Karpas-422 (cell line): ENCODE results near the gene NCOA4. TPM values are rescaled to one million over a fixed set of nuclear protein-coding genes. Genes with fewer than 3 reads are reported as not detected.
A peak's percentile ranks its signal among the peaks of the same experiment; 100 is the strongest.
"Not testable (repeated sequence)": the region's sequence is repeated elsewhere in the genome, so short reads cannot be mapped to it uniquely, and the experiment has no call there.

Experiments
- DNase-seq: peaks from one replicate; pipeline ENCODE4 v3.0.0-alpha.2; 2015
- H2AFZ ChIP-seq: fragments of 200-600 bp; sonication (generic); 2 replicates; pipeline ENCODE4 v1.6.1; 2014; ENCODE audit warnings: antibody characterized with exemption, low read length, mixed read lengths
- H3K27ac ChIP-seq: fragments of 200-600 bp; sonication (generic); 2 replicates; pipeline ENCODE4 v1.5.1; 2014; ENCODE audit warnings: mild to moderate bottlenecking, low read length, moderate library complexity
- H3K27me3 ChIP-seq: fragments of 200-600 bp; sonication (generic); 2 replicates; pipeline ENCODE4 v1.6.1; 2014; ENCODE audit warnings: low read length, mixed read lengths
- H3K36me3 ChIP-seq: fragments of 200-600 bp; sonication (generic); 2 replicates; pipeline ENCODE4 v1.6.1; 2014; ENCODE audit warnings: low read length, mixed read lengths; ENCODE audit not compliant: insufficient read depth
- H3K4me1 ChIP-seq: fragments of 200-600 bp; sonication (generic); 2 replicates; pipeline ENCODE4 v1.6.1; 2014; ENCODE audit warnings: mild to moderate bottlenecking, low read length, mixed read lengths
- H3K4me2 ChIP-seq: fragments of 200-600 bp; sonication (generic); 2 replicates; pipeline ENCODE4 v1.6.1; 2014; ENCODE audit warnings: low read length, low read depth, mild to moderate bottlenecking; ENCODE audit not compliant: poor library complexity, severe bottlenecking
- H3K4me3 ChIP-seq: fragments of 200-600 bp; sonication (generic); 2 replicates; pipeline ENCODE4 v1.5.1; 2014; ENCODE audit warnings: mild to moderate bottlenecking, antibody characterized with exemption, low read length, mixed read lengths
- H3K79me2 ChIP-seq: fragments of 200-600 bp; sonication (generic); 2 replicates; pipeline ENCODE4 v1.6.1; 2014; ENCODE audit warnings: mild to moderate bottlenecking, low read length, mixed read lengths
- H3K9ac ChIP-seq: fragments of 200-600 bp; sonication (generic); 2 replicates; pipeline ENCODE4 v1.6.0; 2014; ENCODE audit warnings: low read length
- H3K9me2 ChIP-seq: fragments of 200-600 bp; sonication (generic), shearing (Covaris generic); replicated peaks from 2 replicates; pipeline ENCODE4 v1.6.0; 2014; ENCODE audit warnings: mild to moderate bottlenecking, low read length, moderate library complexity; ENCODE audit not compliant: insufficient read depth
- H3K9me3 ChIP-seq: fragments of 300-700, 200-600 bp; sonication (generic); 2 replicates; pipeline ENCODE4 v1.6.1; 2014; ENCODE audit warnings: low read length, mixed read lengths
- H4K20me1 ChIP-seq: fragments of 200-600 bp; sonication (generic); 2 replicates; pipeline ENCODE4 v1.6.1; 2014; ENCODE audit warnings: mild to moderate bottlenecking, antibody characterized with exemption, low read length, low read depth; ENCODE audit not compliant: insufficient read depth
- total RNA-seq: library from RNA; depleted of rRNA; stranded (reverse); fragments of >200 nt; shearing (Covaris generic); gene quantifications from 2 replicates; pipeline ENCODE4 v1.2.3, GENCODE V29; 2014; ENCODE audit warnings: low replicate concordance

Gene NCOA4
- total RNA-seq, 1 experiment from 2014 or later, result 116 TPM

DNA sequence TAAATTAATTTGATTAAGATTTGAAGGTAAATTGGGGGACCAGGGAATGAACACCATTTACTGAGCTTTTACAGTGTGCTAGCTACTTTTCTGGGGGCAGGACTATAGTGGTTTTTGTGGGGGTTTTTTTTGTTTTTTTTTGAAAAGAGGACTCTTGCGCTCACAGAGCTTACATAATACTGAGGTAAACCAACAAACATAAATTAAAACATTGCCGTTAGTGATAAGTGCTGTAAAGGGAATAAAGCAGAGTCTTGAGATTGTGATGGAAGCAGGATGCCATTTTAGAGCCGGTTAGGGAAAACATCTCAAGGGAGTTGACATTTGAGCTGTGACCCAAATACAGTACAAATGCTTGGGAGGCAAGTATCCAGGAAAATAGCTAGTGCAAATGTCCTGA lies 56.4 kb downstream of the NCOA4 start:
- not testable (repeated sequence) for H3K9me3 ChIP-seq, H2AFZ ChIP-seq, H3K36me3 ChIP-seq, H3K27me3 ChIP-seq, H3K27ac ChIP-seq, DNase-seq, H3K9ac ChIP-seq, H4K20me1 ChIP-seq, H3K9me2 ChIP-seq
- Histone ChIP-seq H3K4me2 (peak overlapping the region; percentile 77), H3K4me3 (peak overlapping the region; percentile 80; the same call in 1 of the 2 replicates), H3K4me1 (peaks cover 20% of the 10 kb centered on the region), H3K79me2 (peaks cover 74% of the 10 kb centered on the region)

DNA sequence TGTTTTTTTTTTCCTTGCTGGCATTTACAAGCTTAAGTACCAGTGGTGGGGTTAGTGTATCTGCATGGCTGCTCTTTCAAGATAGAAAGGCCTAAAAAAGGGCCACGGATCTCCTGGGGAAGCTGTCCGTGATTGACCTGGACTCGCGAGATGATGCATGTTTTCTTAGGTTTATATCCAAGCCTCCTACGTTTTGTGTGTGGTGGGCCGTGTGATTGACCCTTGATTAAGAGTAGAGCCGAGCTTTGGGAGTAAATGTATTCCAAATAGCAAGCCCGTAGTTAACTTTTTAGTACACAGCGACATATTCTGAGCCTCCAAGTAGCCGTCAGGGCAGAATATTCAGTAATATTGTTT lies 57.6 kb downstream of the NCOA4 start:
- not testable (repeated sequence) for DNase-seq, H3K36me3 ChIP-seq, H3K9me2 ChIP-seq, H3K27me3 ChIP-seq, H4K20me1 ChIP-seq, H2AFZ ChIP-seq, H3K9me3 ChIP-seq
- Histone ChIP-seq H3K4me2 (peak overlapping the region; percentile 77), H3K27ac (peak overlapping the region; percentile 40; the same call in 1 of the 2 replicates), H3K9ac (peak overlapping the region; percentile 76), H3K79me2 (peaks cover 80% of the 10 kb centered on the region), H3K4me1 (peaks cover 20% of the 10 kb centered on the region), H3K4me3 (peak overlapping the region; percentile 80)

DNA sequence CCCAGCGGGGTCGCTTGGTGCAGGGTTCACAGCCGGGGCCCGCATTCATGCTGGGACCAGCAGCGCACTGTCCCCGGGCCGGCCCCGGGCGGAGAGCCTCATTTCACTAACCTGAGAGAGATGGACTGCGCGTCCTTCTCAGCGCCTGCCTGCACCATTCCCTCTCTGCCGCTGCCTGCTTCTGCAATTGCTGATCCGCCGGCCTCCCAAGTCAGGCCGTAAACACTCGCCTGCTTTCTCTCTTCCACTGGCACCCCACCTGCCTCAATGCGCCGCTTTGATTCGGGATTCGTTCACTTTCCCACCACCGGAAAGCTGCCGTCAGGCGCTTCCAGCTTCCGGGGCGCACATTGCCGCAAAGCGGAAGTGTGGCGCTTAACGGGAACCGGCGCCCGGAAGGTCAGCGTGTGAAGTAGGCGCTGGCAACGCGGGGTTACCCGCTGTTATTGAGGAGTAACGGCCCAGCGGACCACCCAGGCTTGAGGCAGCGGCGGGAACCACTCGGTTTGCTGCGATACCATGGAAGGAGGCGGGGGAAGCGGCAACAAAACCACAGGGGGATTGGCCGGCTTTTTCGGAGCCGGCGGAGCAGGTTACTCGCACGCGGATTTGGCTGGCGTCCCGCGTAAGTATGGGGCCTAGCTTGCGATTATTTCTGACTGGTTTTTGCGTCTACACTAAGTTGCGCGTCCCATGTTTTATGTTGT lies 58.2 kb downstream of the NCOA4 start, which contains the start of gene TIMM23:
Gene TIMM23 (plus strand): TSS at position 384 of the 707 bp plus-strand sequence. CDS start 136 bp downstream, at position 520.
- peak within 1 kb of the TSS; percentile 76 for H3K9ac ChIP-seq
- peak; percentile 95 for DNase-seq
- not testable (repeated sequence) for H4K20me1 ChIP-seq

DNA sequence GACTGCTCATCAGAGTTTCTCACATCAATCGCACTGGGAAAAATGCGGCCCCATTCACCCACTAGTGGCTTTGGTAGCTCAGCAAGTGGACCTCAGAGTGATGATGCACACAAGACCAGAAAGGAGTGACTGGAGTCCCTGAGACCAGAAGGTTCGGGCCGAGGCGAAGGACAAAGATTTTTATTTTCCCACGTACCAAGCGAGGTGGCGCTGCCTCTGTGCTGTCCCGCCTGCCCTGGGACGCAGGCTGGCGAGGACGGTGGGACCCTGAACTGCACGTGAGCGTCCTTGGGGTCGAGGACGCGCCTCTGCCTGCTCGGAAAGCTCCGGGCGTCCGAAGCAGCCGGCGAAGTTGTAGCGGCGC lies 58.7 kb downstream of the NCOA4 start:
- Histone ChIP-seq H3K4me1 (peaks cover 22% of the 10 kb centered on the region), H3K4me3 (peak overlapping the region; percentile 80), H3K79me2 (peaks cover 85% of the 10 kb centered on the region), H3K4me2 (peak overlapping the region; percentile 76), H3K27ac (peak overlapping the region; percentile 47; the same call in 1 of the 2 replicates), H3K9ac (peak overlapping the region; percentile 76)
- DNase-seq, result peak; percentile 42
- H3K9me3 ChIP-seq, H2AFZ ChIP-seq, H4K20me1 ChIP-seq, H3K9me2 ChIP-seq, H3K36me3 ChIP-seq, H3K27me3 ChIP-seq: not testable (repeated sequence)

More for the DNA sequence above, 58.2 kb downstream of the NCOA4 start, which contains the start of gene TIMM23:
- Histone ChIP-seq H3K27ac (peak within 1 kb of the TSS; percentile 47; the same call in 1 of the 2 replicates), H3K4me1 (peaks cover 20% of the 10 kb centered on the region), H3K4me2 (peak within 1 kb of the TSS; percentile 77), H3K79me2 (peaks cover 80% of the 10 kb centered on the region), H3K4me3 (peak within 1 kb of the TSS; percentile 80)
- not testable (repeated sequence) for H3K36me3 ChIP-seq, H3K27me3 ChIP-seq, H3K9me2 ChIP-seq, H3K9me3 ChIP-seq, H2AFZ ChIP-seq

DNA sequence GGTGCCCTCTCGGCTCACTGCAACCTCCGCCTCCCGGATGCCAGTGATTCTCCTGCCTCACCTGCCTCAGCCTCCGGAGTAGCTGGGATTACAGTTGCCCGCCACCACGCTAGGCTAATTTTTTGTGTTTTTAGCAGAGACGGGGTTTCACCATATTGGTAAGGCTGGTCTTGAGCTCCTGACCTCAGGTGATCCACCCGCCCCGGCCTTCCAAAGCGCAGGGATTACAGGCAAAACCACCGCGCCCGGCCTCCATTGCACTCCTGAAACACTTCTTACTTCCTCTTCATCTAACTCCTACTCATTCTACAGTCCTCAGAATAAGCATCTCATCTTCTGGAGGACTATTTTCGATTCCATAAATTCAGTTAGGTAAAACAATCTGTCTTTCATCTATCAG lies 59.4 kb downstream of the NCOA4 start:
- Histone ChIP-seq H3K9ac (peak overlapping the region; percentile 76), H3K4me1 (peaks cover 25% of the 10 kb centered on the region), H3K79me2 (peaks cover 92% of the 10 kb centered on the region), H3K4me2 (peak overlapping the region; percentile 76), H3K4me3 (peak overlapping the region; percentile 80), H3K27ac (peak overlapping the region; percentile 47; the same call in 1 of the 2 replicates)
- H3K27me3 ChIP-seq, H3K36me3 ChIP-seq, H3K9me3 ChIP-seq, H4K20me1 ChIP-seq, H2AFZ ChIP-seq, H3K9me2 ChIP-seq: not testable (repeated sequence)
- DNase-seq, result peak; percentile 49

DNA sequence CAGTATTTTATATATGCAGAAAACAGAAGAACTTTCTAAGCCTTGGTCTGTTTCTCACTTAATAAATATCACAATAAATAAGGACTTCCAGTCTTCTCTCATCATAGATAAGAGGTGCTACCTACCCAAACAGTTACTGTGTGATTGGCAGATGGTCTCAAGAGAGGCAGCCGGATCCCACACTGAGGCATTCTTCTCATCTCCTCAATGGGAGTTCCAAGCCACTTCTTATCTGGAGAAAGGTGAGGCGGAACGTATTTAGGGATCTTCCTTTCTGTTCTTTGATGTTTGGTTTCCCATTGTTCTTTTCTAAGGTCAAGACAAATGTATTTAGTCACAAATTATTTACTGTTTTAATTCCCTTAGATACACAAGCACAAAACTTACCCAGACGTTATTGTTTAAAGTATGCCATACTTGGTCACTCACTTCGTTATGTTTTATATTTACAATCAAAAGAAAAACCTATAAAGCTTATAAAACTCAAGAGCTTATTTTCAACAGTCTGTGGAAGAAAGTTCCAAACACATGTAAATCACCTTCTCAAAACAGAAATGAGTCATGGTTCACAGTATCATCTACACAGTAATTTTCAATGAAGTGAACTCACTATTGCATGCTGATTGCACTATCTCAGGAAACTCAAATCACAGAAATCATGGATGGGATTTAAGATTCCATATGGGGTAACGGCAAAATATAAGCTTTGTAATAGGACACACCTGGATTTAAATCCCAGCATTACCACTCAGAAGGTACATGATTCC lies 67.6 kb downstream of the NCOA4 start:
- not testable (repeated sequence) for H3K27me3 ChIP-seq, H3K36me3 ChIP-seq

DNA sequence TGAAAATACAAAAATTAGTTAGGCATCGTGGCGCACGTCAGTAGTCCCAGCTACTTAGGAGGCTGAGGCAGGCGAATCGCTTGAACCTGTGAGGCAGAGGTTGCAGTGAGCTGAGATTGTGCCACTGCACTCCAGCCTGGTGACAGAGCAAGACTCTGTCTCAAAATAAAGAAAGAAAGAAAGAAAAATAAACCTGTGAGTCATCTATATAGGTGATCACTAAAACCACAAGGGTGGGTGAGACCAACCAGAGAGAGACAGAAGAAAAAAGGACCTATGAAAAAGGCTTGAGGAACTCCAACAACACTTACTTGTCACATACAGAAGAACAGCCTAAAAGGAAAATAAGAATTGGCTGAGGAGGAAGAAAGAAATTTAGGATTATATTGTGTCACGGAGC lies 72.5 kb downstream of the NCOA4 start:
- H3K4me3 ChIP-seq, H3K36me3 ChIP-seq, H3K4me1 ChIP-seq, H4K20me1 ChIP-seq, H3K4me2 ChIP-seq, H3K9ac ChIP-seq, H3K79me2 ChIP-seq, H3K9me2 ChIP-seq, H3K27ac ChIP-seq, H3K27me3 ChIP-seq, DNase-seq, H2AFZ ChIP-seq, H3K9me3 ChIP-seq: not testable (repeated sequence)

More for the DNA sequence above, 67.6 kb downstream of the NCOA4 start:
- H3K4me3 ChIP-seq, H4K20me1 ChIP-seq, H3K4me2 ChIP-seq, H3K9me2 ChIP-seq, H3K4me1 ChIP-seq, H3K9me3 ChIP-seq, H3K27ac ChIP-seq, H3K9ac ChIP-seq, DNase-seq, H2AFZ ChIP-seq: not testable (repeated sequence)
- H3K79me2 ChIP-seq, result peaks cover 34% of the 10 kb centered on the region

DNA sequence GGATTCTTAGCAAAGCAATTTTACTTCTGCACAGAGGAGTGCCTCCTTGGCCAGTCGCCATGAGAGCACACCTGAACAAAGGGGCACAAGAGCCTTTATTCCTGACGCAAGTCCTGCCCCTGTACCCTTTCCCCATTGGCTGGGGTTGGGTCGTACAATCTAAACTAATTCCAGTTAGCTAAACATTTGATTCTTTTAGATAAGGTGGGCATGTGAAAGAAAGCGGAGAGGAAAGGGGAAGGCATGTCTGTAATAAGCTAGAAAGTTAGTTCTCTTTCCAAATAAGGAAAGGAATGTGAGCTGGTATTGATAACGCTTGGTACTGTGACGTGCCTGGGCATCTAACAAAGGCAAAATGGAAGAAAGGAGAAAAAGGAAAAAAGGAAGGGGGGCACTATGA lies 73.8 kb downstream of the NCOA4 start:
- not testable (repeated sequence) for H3K9ac ChIP-seq, H3K36me3 ChIP-seq, H3K79me2 ChIP-seq, DNase-seq, H3K4me2 ChIP-seq, H3K4me1 ChIP-seq, H3K9me2 ChIP-seq, H3K27me3 ChIP-seq, H4K20me1 ChIP-seq, H3K27ac ChIP-seq, H3K4me3 ChIP-seq, H3K9me3 ChIP-seq, H2AFZ ChIP-seq
